HG02588 (cell line): ENCODE measurements around the gene TENM3.

Source experiments
- ATAC-seq: cut with Tn5 transposase; IDR thresholded peaks from one replicate; pipeline ENCODE4 v1.9.1; 2021; ENCODE audit warnings: mild to moderate bottlenecking, moderate library complexity; ENCODE audit not compliant: unreplicated experiment

Gene TENM3

GRCh38 chr4:182756161-182756690 is 513.0 kb downstream of the TENM3 start:
- ATAC-seq = no peak

- ATAC-seq = no peak
These were observed 515.1 kb downstream of the TENM3 start for GRCh38 chr4:182758273-182758672.

GRCh38 chr4:182760551-182761043 is 517.4 kb downstream of the TENM3 start:
- no peak for ATAC-seq

- no peak for ATAC-seq
These were observed 520.9 kb downstream of the TENM3 start for GRCh38 chr4:182764137-182764536.

- no peak for ATAC-seq
These were observed 521.4 kb downstream of the TENM3 start for GRCh38 chr4:182764642-182765041.

GRCh38 chr4:182765987-182766856 is 523.0 kb downstream of the TENM3 start:
- ATAC-seq = no peak

- no peak for ATAC-seq
These were observed 523.7 kb downstream of the TENM3 start for GRCh38 chr4:182766857-182767250.

- ATAC-seq = no peak
These were observed 525.6 kb downstream of the TENM3 start for GRCh38 chr4:182768838-182769237.

- ATAC-seq = no peak
These were observed 527.2 kb downstream of the TENM3 start for GRCh38 chr4:182770259-182770995.

- no peak for ATAC-seq
These were observed 527.9 kb downstream of the TENM3 start for GRCh38 chr4:182770996-182771514.

GRCh38 chr4:182775075-182775474 is 531.9 kb downstream of the TENM3 start:
- ATAC-seq = no peak

- no peak for ATAC-seq
These were observed 533.3 kb downstream of the TENM3 start for GRCh38 chr4:182776376-182777105.

GRCh38 chr4:182778222-182778982 is 535.2 kb downstream of the TENM3 start:
- no peak for ATAC-seq

GRCh38 chr4:182786991-182787390 is 543.8 kb downstream of the TENM3 start:
- ATAC-seq = no peak

GRCh38 chr4:182788201-182788600 is 545.0 kb downstream of the TENM3 start:
- ATAC-seq = no peak

GRCh38 chr4:182789529-182789928 is 546.3 kb downstream of the TENM3 start:
- ATAC-seq = no peak

- ATAC-seq = no peak
These were observed 552.4 kb downstream of the TENM3 start for GRCh38 chr4:182795446-182796238.

GRCh38 chr4:182799515-182800215 is 556.5 kb downstream of the TENM3 start:
- ATAC-seq = no peak

GRCh38 chr4:182800216-182800515 is 557.0 kb downstream of the TENM3 start:
- no peak for ATAC-seq
